ENCODE measurements around the gene IDH3A.
A peak's percentile ranks its signal among the peaks of the same experiment; 100 is the strongest.

The IDH3A gene
- 25.1 to 32.2 reads per million in 2 donors for total RNA-seq

DNA sequence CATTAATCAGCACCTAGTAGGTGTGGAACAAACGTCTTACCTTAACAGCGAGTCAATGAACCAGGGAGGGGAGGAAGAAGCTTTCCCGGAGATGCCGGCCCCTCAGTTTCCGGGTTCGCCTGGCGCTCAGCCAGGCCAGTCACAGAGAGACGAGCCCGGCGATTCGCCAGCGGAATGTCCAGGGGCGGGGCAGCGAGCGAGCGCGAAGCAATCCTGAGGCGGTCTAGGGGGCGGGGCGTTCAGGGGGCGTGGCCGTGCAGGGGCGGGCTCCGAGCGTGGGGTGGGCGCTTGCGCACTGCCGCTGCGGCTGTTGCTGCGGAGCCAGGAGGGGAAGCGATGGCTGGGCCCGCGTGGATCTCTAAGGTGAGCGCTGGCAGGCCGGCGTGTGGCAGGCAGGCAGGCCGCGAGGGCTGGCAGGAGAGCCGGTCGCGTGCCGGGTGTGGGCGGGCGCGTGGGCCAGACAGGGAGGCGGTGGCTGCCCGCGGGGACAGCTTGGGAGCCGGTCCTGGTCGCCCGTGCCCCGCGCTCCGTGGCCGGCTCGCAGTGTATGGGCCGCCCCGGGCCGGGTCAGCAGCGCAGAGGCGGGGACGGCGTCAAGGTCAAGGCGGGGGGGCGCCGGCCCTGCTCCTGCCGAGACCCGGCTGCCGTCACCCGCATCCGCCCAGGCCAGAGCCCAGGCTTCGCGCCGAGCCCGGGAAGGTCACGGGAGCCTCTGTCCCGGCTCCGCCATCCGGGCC lies at the start of gene IDH3A:
TSS of gene IDH3A (plus strand) at position 295 of the 737 bp plus-strand sequence. CDS start at position 337, 42 bp downstream.
- DNase-seq = peak; percentile 100

DNA sequence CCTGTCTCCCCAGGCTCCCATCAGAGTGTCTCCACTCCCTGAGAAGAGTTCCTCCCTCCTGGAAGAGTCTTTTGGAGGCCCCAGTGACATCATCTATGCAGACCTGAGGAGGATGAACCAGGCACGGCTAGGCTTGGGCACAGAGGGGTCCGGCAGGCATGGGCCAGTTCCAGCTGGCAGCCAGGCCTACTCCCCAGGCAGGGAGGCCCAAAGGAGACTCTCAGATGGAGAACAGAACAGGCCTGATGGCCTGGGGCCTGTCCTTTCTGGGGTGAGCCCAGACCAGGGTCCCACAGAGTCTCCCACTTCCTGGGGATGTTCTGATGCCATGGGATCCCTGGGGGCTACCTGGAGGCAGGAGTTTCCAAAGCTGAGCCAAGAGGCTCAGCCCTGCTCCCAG lies 48.3 kb upstream of the IDH3A start:
- no peak for DNase-seq

DNA sequence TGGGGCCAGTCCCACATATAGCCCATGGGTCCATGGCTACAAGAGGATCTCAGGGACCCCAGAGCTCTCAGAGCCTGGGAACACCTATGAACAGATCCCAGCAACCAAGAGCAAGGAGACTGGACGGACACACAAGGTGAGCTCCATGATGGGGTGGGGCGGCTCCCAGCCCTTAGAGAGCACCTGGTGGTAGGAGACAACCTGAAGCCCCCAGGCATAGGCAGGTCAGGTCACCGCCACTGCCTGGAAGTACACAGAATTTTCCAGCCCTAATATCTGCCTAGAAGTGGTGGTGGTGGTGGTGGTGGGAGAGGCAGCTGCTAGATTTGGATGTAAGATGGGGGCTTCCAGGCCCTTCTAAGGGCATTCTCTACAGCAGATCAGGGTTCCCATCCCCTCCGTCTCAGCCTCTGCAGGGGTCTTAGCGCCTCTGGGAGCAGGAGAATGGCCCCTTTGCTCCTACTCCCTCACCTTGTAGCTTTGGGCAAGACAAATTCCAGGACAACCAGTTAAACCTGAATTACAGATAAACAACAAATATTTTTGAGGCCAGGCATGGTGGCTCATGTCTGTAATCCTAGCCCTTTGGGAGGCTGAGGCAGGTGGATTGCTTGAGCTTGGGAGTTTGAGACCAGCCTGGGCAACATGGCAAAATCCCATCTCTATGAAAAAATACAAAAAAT lies 47.6 kb upstream of the IDH3A start:
- no peak for DNase-seq

DNA sequence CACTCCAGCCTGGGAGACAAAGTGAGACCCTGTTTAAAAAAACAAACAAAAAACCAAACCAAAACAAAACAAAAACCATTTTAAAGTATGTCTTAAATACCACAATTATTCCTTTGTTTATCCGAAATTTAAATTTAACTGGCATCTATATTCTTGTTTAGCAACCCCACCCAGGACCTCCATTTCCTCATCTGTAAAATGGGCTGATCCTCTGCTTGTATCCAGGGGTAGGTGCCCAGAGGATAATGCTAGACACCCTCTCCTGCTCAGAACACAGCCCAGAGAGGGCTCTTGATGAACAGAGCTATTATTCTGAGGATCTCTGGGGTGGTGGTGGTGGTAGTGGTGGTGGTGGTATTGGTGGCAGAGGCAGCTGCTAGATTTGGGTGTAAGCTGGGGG lies 47.0 kb upstream of the IDH3A start:
- no peak for DNase-seq

DNA sequence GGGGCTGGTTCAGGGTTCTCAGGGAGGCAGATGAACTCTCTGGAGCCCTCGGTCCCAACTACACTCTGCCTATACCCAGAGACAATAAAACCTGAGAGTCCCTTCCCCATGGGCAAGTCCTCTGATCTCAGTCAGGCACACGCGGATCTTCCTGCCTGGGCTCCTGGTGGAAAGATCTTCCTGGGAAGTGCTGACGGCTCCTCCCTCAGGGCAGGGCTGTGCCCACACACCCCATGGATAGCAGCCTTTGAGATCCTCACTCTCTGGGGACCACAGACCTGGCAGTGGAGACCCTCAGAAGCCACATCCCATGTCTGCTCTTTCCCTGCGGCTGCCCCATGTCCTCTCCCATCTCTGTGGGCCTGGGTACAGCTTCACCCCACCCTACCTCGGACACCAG lies 46.4 kb upstream of the IDH3A start:
- no peak for DNase-seq

DNA sequence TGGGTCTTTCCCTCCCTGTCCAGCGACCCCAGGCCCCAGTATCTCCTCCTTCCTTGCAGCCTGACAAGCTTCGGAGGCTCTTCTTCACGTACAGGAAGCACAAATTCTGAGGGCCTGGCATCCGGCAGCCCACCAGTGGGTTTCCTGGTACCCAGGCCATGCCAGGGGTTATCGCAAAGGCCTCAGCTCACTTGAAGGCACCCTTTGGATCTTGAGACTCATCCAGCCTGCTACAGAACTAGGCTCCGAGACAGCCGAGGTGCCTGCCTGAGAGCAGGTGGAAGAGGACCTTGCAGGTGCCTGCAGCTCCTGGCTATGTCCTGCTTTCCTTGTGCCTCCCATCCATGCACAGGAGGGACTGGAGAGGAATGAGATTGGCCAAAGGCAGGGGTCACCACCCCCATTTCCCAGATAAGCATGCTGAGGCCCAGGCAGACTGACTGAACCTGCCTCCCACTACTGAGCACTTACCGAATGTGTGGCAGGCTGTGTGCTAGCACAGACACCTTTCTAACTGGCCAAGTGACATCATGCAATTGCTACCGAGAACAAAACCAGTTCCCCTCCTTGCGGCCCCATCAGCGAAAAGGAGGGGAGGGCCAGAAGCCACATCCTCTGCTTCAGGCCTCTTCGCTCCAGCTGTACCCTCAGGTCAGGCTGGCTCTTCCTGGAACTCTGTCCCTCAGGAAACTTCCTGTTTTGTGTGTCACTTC lies 45.6 kb upstream of the IDH3A start:
- peak; percentile 26 for DNase-seq

DNA sequence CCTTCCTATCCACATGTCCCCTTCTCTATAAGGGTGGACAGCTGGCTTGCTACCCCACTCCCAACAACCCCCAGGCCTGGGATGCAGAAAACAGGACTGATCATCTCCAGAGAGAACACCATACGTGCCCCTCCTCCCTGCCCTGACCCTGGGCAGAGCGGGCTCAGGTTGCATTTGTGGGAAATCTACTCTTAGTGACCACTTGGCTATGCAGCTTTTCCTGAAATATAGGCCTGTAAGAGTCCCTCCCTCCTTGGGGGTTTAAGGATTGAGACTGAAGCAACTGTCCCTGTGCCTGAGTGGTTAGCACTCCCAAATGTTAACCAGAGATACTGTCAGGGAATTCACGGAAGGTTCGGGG lies 45.1 kb upstream of the IDH3A start:
- no peak for DNase-seq

DNA sequence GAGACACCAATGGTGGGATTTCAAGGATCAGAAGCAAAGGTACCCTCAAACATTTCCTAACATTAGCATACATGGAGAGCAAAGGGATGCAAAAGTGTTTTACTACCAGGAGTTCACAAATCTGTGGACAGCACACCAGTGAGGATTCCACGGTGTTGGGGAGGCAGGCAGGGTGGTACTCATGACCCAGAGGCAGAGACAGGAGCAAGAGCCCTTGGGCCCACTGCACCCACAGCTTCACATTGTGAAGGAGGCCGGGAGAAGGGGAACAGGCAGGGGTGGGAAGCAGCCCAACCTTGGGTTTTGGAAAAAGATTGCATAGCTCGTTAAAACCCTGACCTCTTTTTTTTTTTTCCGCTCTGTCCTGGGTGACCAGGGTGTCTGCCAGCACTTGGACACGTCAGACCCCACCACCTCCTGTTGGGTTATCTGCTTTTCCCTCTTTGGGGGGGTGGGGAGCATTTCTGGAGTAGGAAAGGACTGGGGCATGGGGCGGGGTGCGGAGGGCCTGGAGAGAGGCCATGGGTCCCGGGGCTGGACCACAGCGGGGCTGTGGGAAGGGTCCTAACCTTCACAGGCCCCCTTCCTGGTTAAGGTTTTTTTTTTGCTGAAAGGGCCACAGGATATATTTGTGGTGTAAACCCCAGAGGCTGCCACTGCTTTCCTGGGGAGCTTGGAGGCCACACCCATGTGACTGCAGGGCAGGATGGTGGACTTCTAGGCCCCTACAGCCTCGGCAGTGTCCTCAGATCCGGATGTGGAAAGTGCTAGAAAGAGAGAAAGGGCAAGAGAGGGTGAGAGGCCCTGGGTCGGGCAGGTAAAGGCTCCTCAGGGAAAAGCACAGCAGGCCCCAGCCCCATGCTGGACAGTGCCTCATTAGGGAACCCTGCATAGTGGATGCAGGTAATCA lies 44.3 kb upstream of the IDH3A start:
- no peak for DNase-seq

DNA sequence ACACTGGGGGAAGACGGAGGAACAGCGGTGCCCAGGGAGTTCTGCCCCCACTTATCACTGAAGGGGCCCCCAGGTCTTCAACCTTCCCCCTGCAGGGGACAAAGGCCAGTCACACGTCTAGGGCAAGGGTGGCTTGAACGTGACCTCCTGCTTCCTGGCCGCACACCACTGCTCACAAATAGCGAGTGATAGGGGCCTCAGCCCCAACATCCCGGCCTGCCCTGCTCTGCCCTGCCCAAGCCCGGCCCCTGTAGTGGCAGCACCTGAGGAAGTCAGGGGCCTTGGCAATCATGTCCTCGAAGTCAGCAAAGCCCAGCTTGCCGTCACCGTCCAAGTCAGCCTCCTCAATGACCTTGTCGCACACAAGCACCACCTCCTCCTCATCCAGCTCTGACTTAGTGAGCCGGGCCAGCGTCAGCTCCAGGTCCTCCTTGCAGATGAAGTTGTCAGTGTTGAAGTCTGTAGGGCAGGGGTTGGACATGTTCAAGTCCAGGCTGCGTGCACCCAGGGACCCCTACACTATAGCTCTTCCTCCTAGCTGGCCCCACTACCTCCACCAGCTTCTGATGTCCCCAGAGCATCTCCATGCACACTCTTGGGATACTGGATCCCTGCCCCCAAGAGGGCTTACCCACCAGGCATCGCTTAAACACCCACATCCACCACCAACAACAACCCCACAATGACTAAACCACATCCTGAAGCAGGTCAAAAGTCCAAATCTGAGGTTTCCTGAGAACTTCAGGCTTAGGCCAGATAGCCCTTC lies 43.5 kb upstream of the IDH3A start:
- no peak for DNase-seq

DNA sequence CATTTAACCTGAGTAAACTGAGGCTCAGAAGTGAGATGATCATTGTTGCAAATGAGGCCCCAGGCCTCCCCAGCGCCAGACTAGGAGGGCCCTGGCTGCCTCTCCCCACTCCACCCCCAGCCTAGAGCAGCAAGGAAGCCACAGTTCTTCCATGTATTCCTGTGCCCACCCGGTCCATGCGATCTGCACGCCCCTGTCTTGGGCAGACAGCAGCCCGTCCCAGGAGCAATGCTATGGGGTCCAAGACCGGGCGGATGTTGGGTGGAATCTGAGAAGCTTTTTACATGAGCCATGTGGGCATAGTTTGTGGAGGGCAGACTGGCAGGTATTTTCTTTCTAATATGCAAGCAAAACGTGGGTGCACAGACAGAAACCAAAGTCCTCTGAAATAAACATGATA lies 41.7 kb upstream of the IDH3A start:
- DNase-seq = no peak

DNA sequence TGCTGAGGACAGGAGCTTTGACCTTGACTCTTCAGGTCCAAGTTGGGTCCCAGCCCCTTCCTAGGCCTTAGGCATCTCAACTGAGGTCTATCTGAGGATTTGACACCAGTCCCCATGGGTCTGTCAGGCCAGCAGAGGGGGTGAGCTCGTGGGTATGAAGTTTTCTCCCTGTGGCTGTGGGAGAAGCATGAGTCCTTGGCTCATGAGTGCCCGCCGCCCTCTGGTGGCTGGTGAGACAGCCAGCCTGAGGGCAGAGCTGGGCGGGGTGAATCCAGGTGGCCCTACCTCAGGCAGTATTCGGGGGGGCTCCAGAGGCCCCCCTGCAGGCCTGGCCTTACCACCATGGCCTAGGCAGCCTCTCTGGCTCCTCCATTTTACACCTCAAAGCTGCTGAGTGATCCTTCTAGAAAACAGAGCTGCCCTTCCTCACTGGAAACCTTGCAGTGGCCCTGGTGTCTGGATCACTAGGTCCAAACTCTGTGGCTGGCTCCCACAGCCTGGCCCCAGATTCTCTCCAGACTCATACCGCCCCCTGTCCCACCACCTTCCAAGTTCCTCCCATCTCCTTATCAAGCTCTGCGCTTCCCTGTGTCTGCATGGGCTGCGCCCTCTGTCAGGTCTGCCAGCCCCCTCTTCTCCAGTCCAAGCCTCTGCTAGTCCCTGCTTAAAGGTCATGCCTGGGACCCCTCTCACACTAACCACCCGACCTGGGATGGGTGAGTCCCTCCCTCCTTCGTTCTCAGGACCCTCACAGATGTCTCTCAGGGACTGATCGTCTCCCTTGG lies 40.7 kb upstream of the IDH3A start:
- DNase-seq = peak; percentile 78

DNA sequence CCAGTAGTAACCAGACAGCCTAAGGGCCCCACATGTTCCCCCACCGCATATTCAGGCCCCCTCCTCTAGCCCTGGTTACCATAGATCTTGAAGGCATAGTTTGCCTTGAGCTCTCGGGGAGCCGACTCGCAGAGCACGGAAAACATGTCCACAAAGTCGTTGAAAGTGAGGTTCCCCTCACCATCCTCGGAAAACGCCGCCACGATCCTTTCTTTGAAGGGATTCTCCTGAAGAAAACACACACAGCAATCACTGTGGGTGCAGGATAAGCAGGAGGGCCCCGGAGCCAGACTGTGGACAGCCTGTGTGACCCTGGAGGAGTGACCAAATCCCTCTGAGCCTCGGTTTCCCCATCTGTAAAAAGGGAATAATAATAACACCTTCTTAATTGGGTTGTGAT lies 40.0 kb upstream of the IDH3A start:
- DNase-seq = no peak

DNA sequence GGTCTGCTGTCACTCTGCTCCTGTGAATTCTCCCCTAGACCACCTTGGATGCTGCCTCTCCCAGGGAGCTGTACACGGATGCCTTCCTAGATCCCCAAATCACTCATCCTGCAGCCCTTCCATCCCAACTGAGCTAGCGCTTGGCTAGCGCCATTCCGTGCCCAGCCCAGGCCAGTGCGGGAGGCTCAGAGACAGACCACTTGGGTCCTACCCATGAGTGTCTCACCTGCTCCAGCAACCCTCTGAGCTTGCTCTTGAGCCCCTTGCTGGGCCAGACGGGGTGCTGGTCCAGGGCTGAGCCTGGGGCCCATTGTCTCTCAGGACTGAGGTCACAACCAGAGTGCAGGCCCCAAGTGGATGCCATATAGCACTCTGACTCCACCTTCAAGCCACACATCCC lies 39.1 kb upstream of the IDH3A start:
- no peak for DNase-seq

DNA sequence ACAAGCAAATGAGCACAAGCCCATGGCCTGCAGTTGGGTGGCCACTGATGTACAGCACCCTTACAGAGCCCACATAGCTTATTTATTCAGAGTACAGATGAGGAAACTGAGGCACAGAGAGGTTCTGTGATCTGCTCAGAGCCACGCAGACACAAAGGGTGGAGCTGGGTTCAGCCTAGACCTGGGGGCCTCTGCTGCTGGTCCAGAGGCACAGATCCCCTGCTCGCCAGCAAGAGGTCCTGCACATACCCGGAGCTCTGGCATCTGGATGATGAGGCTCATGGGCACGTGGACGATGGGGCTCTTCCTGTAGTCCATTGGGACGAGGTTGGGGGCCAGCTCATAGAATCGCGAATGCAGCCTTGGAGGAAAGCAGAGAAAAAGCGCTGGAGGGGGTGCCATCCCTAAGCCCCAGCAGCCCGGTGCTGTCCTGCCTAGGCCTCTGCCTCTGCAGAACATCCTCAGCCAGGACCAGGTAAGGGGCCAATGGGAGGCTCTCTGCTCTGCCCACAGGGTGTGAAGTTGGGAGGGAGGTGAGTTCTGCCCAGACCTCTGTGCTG lies 38.2 kb upstream of the IDH3A start:
- no peak for DNase-seq

DNA sequence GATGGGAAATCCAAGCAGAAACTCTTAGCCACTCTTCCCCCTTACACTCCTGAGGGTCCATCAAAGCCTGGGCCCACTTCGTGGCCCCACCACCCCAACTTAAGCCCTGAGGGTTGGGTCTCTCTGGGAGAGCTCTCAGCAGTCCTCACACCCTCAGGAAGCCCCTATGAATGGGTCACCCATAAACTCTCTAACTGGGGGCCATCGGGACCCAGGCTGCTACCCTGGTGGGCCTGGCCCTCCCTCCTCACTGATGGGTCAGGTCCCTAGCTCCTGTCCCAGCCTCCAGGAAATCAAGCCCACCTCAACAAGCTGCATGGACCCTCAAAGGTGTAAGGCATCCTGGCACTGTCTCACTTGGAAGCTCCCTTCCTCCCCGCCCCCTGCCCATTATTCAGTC lies 37.4 kb upstream of the IDH3A start:
- DNase-seq = no peak

DNA sequence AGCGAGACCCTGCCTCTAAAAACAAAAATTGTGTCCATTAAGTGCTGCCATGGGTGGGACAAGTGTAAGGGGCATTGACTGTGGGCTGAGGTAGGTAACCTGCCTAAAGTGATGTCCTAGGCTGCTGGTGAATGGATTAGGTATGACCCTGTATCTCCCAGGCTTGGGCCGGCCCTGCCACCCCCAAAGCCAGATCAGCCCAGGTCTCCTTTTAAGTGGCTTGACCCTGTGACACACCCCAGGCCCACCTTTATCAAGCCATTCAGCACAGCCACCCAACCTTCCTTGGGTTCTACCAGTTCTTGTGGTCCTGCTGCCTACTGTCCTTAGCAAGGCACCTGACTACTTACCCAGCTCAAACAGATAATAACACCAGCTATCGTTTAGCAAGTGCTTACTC lies 36.6 kb upstream of the IDH3A start:
- no peak for DNase-seq

DNA sequence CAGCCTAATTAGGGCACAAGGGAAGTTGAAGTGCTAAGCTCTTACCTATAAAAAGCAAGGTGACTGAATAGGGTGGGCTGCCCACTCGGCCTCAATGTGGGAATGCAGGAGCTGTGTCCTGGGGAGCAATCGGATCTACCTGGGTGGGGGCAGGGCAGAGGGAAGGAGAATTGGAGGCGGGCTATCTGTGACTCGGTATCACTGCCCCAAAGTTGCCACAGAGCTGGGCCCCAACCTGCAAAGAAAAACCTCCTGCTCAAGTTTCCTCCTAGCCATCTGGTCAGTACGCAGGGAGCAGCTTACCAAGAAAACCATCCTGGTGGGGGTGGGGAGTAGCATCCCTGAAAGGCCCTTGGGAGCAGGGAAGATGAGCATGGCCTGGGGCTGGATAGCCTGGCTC lies 28.6 kb upstream of the IDH3A start:
- DNase-seq = no peak

DNA sequence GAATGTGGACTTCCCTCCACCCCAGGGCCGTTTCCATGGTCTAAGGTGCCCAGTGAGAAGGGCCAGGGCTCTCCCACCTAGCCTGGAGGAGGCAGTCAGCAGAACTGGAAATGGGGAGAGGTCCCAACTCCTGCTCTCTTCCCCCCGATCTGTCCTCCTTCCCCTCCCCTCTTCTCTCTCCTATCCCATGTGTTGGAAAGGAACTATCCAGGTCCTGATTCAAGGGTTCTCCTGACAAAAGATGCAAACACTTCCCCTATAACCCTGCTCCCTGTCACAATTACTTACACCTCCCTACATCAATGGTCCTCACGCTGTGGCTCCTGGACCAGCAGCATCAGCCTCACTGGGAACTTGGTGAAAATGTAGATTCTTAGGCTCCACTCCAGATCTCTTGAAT lies 23.9 kb upstream of the IDH3A start:
- DNase-seq = no peak

DNA sequence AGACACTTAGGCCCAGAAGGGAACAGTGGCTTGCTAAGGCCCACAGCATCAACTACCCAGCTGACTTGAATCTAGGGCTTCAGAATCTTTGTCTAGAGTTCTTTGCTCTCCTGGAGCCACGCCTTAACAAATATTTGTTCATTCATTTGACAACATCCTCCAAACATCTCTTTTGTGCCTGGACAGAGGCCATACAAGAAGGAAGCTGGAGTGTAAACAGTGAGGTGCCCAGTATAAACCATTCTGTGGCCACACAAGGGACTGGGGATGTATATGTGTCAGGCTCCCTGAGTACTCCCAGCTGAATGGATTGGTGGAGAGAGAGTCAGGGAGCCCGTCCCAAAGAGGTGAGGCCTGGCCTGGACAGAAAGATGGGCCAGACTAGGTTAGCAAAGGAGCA lies 21.3 kb upstream of the IDH3A start:
- no peak for DNase-seq

DNA sequence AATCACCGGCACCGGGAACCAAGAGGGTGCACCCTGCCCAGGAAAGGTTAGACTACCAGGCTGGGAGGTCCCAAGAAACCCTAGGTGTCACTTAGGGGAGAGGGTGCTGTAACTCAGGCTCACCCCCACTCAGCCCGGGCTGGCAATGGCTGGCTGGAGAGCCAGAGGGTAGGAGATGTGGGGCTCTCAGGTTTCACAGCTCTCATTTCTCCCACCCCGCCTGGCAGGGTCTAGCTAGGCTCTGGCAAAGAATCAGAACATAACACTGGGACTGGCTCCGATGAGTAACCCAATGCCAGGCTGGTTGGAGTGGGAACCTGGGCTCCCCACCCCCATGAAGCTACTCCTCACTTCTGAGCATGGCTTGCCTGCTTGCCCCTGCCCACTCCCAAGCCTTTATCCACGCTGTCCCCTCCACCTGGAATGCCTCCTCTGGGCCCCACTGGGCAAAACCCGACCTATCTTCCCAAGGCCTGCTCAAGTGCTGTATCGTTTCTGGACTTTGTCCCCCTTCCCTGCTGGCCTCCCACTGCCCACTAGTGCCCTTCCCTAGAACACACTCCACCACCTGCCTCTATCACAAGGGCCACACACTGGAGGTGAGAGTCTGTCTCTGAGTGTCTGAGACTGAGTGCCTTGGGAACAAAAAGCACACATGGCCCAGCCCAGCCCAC lies 19.9 kb upstream of the IDH3A start:
- no peak for DNase-seq

Data from T-helper 9 cell (primary cell).